HG03442 (cell line): Measurements from ENCODE around the gene CTIF.
"Not testable (repeated sequence)": the region's sequence is repeated elsewhere in the genome, so short reads cannot be mapped to it uniquely, and the experiment has no call there.

Source experiments
- ATAC-seq: cut with Tn5 transposase; IDR thresholded peaks from one replicate; pipeline ENCODE4 v1.9.1; 2021; ENCODE audit warnings: mild to moderate bottlenecking, moderate library complexity; ENCODE audit not compliant: unreplicated experiment

CTIF gene

DNA sequence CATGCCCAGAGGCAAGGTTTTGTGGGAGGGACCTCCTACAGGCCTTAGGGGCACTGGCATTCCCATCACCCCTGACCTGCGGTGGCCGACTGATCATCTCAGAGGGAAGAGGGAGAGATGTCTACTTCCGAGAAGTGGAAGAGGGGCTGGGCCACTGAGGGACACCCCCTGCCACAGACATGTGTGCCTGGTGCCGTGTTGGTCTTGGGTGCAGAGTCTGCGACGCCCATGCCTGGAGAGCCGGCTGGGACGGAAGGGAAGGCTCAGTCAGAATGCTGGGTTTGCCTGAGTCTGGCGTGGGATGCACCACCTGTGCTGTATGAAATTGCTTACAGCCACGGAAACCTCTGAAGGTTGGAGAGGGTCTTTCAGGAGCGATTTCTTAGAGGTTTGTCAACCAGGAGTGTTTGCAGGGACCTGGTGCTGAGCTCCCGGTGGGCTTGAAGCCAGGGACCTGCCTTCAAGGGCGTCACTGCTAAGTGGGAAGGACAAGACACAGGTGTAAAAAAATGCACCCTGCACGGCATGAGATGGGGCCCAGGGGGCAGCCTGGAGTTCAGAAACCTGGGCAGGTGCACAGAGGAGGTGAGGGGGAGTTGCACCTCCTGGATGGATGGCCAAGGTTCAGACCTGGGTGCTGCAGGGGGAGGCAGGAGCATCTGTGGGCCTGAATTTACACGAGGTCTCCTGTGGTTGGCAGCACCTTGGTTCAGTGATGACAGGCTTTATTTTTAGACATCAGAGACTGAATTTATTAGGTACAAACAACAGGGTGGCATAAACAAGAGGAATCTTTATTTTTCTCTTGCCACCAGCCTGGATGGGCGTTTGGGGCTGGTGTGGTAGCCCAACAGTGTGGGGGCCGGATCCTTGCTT, 100.3 kb downstream of the CTIF start:
- no peak for ATAC-seq

DNA sequence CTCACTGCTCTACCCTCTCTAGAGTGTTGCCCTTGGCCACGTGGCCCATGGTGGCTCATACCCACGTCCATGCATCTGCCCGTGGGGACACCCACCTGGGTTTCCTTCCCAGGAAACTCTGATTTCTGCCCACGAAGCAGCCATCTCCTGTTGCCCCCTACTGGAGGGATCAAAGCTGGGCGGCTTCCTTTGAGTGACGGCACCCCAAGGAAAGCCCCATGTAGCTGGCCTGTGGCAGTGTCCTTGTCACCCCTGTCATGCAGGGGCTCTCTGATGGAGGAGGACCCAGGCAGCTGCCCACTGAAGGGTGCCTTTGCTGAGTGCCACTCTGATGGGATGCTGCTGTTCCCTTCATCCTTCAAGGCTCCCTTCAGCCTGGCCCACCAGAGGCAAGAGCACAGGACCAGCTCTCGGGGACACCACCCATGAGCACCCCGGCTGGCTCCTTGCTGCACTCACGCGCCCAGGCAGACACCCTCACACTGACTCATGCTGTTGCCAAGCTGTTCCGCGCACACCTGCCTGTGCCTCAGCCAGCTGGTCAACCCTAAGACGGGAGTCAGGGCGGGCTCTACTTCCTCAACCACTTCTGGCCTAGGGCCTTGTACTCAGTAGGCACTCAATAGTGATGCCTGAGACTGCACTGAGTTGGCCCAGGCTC, 101.1 kb downstream of the CTIF start:
- ATAC-seq, result no peak

DNA sequence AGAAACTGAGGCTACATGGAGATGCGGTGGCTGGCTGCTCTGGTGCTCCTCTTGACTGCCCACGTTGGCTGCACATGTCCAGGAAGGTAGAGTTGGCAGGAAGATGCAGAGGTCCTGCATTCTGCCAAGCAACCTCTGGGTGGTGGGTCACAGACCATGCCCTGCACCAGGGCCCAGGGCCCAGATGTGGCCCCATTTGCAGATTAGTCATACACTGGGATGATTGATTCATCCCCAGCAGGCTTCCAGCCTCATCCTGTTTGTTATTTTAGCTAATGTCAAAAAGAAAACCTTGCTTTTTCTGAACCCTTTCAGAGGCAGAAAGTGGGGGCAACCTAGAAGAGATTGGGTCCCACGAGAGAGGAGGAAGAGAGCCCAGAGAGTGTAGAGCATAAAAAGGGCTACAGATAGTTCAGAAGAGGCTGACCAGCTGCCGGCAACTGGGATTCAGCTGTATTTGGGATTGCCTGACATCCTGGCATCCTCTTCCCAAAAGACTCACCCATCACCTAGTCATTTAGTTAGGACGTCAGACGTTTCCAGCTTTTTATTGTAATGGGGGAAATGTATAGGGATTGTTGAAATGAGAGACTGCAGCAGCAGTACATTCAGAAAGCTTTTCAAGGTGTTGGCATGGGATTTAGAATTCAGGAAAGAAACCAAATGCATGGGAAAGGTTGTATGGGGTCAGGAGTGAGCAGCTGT, 101.9 kb downstream of the CTIF start:
- ATAC-seq, result no peak

DNA sequence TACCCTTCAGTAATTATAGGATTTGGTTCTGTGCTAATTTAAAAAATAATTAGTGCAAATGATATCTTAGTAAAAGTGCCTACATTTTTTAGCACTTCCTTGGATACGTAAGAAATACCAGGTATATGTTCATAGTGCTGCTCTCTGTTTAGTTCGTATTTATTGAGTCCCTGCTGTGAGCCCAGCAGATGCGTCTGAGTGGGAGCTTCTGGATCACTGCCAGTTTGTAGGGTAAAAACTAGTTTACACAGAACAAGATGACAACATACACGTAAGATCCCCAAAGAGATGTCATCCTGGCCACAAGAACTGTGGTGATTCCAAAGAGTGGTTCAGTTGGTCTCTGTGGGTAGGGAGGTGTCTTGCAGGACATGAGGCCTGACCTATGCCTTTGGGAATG, 103.2 kb downstream of the CTIF start:
- ATAC-seq, result no peak

DNA sequence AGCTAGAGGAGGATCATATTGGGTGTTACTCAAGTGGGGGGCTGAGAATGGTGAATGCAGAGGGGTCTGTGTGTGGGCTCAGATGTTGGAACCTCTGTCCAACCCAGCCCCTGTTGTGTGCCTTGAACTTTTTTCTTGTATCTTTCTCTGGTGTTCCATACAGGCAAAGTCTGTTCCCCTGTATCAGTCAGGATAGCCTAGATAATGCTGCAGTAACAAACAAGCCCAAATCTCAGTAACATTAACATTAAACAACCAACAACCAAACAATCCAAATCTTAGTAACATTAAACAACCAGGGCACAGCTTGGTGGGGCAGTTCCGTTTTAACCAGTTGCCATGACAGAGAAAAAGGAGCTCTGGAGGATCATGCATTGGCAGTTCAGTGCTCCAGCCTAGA, 103.7 kb downstream of the CTIF start:
- no peak for ATAC-seq

DNA sequence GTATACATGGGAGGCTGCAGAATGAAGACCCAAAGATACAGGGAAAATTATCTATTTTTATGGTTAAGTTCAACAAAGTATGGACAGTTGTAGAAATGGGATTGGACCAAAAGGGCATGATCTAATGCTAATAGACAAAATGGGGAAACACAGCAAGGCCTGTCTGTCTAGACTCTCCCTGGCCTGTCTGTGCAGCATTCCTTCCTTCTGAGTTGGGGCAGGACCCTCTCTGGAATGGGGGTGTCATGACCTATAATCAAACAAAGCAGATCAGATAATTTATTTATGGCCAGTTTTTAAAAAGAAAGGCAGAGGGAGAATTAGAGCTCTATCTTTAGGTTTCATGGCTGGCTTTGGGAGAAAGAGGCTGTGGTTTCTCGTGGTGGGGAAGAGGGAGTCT, 104.4 kb downstream of the CTIF start:
- ATAC-seq, result no peak

DNA sequence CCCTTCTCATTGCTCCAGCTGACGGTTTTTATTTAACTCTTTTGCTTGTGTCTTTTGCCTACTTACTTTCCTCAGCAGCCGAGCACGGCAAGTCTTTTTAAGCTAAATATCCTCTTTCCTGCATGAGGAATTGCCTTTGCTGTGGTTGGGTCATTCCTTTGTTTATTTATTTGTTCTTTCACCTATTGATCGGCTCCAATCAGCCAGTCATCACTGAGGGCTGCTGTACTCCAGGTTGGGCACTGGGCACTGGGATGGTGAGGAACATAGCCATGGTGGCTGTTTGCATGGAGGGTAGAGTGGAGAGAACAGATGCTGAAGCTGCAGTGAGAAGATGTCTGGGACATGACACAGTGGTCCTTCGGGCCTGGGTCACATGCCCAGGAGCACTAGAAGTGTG, 105.2 kb downstream of the CTIF start:
- no peak for ATAC-seq

DNA sequence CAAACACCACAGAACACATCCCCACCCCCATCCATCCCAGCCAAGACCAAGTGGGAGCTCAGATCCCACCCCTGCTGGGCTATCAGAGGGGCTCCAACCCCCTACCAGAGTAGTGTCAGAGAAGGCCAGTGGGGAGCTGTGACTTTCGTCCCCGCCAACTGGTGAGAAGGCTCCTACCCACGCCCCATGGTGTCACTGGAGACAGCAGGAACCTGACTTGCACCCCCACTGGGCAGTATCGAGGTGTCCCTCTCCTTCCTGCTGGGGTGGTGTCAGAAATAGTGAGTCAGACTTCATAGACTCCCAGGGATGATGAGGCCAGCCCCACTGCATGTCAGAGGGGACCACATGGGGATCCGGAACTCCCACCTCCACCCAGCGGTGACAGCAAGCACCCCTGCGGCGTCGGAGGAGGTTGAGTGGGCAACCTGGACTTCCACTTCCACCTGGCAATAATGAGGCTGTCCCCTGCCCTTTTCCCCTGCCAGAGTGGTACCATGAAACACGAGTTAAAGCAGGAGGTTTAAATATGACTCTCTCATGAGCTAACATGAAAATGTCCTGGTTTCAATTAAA, 106.7 kb downstream of the CTIF start:
- no peak for ATAC-seq

DNA sequence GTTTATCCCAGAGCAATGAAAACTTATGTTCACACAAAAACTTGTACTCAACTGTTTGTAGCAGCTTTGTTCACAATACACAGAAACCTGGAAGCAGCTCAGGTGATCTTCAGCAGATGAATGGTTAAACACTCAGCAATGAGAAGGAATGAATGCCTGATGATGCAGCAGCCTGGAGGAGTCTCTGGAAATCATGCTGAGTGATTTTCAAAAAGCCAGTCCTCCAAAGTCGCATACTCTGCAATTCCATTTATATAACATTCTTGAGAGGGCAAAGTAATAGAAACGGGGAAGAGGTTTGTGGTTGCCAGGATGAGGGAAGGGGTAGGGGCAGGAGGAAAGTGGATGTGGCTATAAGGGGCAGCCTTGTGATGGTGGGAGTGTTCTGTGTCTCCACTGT, 108.1 kb downstream of the CTIF start:
- no peak for ATAC-seq

DNA sequence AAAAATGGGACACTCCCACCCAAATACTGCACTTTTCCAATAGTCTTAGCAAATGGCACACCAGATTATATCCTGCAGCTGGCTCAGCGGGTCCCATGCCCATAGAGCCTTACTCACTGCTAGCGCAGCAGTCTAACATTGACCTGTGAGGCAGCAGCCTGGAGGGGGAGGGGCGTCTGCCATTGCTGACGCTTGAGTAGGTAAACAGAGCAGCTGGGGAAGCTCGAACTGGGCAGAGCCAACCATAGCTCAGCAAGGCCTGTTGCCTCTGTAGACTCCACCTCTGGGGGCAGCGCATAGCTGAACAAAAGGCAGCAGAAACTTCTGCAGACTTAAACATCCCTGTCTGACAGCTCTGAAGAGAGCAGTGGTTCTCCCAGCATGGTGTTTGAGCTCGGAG, 110.4 kb downstream of the CTIF start:
- no peak for ATAC-seq

DNA sequence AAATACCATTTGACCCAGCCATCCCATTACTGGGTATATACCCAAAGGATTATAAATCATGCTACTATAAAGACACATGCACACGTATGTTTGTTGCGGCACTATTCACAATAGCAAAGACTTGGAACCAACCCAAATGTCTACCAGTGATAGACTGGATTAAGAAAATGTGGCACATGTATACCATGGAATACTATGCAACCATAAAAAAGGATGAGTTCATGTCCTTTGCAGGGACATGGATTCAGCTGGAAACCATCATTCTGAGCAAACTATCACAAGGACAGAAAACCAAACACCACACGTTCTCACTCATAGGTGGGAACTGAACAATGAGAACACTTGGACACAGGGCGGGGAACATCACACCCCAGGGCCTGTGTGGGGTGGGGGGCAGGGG, 115.8 kb downstream of the CTIF start:
- not testable (repeated sequence) for ATAC-seq

DNA sequence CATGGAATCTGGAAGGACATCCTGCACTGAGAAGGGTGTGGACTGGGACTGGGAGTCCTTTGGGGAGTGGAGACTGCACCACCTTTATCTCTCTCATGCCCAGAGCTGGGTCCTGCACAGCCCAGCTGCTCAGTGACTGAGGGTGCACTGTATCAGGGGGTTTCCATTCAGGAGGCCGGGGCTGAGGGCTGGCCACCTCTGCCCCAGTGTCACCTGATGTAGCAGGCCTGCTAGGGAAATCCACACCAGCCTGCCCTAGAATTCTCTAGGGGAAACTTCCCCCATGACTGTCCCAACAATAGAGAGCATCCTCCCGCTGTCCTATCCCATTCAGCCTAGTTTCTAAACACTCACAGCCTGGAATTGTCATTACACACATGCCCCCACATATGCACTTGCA, 116.7 kb downstream of the CTIF start:
- ATAC-seq, result no peak

DNA sequence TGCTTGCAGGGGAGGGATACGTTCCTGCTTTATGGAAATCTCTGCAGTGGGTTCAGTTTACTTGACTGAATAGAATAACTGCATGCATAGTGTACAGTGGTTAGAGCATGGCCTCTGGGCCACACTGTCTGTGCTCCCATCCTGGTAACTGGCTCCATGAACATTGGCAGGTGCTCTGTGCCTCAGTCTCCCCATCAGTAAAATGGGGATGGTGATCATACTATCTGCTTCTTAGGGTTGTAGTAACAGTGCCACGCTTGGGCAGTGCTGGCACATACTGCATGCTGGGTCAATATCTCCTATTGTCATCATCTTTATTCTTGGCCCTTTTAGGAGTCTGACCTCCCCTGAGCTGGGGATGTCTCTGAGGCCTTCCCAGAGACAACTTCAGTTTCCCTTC, 117.3 kb downstream of the CTIF start:
- ATAC-seq, result no peak

DNA sequence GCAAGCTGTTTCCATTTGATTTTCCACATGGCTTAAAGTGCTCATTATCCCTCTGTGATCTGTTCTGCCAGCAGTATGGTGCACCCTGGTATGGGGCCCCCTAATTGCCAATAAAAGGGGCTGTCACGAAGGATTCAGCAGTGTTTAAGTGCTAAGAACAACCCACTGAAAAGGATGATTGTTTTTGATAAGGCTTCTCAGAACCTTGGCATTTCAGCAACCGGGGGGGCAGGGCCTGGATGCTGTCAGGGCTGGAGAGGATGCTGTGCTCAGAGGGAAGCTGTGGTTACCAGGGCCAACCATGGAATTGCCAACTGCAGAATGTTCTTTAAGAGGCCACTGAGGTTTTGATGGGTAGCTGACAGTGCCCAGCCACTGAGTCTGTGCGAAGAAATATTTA, 117.8 kb downstream of the CTIF start:
- no peak for ATAC-seq

DNA sequence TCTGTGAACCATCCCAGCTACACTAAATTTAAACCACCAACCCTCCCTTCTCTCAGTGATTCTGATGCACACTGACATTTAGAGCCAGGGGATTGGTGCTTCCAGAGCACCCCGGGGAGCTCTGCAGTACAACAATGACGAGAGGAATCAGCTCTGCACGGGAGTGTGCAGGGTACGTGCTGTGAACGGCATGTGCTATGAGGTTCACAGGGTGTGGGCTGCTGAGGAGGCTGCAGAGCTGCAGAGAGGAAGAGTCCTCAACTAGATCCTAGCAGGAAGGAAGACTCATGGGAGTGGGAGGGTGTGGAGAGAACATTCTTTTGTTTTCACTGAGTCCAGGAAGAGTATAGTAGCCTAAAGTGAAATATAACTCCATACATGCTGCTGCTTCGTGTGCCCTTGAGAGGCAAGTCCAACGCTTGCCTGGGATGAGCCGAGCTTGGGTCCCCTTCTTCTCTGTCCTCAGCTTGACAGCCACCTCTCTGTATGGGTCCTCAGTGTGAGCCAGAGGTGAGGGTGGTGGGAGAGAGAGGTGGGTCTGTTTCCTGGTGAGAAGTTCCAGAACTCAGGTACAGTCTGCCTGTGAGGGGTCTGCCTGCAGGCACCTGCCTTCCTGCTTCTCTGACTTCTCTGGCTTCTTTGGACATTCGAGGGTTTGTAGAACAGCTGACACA, 118.8 kb downstream of the CTIF start:
- ATAC-seq, result no peak

DNA sequence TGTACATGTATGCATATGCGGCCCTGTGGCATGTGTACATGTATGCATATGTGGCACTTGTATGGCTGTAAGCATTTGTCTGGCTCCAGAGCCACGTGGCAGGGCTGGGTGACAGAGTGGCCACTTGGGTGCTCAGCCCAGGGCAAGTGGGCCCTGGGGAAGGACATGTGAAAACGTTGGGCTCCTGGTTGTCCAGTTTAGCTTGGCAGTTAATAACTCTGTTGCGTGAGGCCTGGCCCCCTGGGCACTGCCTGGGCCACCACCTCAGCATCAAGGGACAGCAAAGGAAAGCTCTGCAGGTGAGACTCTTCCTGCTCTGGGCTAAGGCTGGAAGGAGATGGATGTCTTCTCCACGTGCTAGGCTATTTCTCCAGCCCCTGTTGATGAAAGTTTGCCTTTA, 119.9 kb downstream of the CTIF start:
- no peak for ATAC-seq

DNA sequence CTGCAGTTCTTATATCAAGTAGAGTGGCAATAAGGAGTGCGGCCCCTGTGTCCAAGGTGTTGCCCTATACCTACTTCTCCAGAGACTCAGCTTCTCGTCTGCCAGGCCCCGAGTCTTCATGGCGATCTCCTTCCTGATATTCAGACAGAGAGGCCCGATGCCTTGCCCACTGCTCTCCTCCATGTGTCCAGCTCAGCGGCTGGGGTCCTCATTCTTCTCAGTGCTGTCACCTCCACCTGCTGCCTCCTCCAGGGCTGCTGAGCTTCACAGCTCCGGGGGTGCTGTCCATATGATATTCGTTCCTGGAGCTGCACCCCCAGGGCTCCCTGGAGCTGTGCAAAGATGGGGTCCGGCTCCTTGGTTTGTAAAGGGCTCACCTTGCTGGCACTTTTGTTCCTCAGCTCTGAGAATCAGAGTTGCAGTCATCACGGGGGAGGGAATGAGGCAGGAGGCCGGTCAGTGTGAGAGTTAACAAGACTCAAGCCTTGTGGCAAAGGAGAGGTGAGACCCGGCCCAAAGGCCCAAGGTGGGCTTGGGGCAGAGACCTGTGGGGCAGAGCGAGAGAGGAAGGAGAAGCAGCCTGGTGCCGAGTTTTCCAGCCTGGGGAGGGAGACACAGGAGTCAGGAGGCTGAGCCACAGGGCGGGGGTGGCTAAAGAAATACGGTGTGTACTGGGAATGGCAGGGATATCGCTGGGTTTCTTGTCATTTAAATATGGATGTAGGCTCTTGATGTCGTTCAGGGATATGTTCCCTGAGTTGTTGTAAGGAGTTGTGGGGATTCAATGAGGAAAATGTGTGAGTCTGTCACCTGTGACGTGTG, 120.6 kb downstream of the CTIF start:
- no peak for ATAC-seq

DNA sequence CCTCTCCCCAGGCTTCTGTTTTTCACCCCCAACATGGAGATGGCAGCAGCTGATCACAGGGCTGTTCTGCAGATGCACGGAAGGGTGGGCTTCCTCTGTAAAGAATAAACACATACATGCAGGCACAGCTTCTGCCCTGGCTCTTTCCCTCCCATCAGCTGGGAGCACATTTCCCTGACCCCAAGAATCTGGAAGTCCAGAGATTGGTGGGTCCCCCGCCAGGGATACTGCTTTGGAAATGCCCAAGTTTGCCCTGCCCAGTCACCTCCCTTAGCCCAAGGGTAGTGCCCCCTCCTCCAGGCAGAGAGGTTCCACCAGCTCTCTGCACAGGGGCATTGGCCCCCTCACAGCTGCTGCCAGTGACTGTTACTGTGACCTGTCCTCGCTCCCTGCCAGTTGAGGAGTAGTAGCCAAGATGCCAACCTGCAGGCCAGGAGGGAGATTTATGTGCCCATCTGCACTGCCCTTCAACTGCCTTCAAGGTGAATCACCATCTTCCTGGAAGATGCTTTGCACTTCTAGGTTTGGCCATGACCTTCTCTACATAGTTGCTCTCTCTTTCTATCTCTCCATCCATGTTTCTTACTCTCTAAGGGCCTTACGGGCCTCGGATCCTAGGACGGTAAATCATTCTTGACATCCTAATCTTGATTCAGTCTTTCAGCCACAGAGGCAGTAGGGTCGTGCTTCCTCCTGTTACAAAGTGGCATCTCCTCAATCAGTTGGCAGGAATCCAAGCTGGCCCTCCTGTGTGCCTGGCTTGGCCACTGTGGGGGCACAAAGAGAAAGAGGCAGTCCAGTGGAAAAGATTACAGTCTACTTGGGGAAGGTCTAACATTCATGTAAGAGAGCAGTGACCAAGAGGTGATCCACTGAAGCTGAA, 121.8 kb downstream of the CTIF start:
- no peak for ATAC-seq

DNA sequence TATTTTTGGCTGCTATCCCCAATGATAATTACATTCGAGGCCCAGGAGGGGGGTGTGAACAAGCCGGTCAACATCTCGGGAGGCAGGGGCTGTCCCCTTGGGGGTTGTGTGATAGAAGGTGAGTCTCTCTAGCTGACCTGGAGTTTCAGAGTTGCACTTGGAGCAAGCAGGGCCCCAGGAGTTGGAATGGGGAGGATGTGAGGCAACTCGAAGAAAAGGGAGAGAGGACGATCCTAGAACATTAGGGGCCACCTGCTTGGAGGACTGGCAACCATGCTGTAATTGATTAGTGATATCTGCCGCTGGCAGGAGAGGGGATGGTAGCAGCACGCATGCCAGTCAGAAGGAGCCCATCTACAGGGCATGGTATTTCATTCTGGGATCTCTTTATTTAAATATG, 122.6 kb downstream of the CTIF start:
- no peak for ATAC-seq
